ENCODE measurements around the gene MAMDC2.

- TF ChIP-seq CTCF (IDR thresholded peaks at IDR 0.05; ENCODE audit: insufficient read depth, low read depth, low read length) (no peak), EZH2 (IDR thresholded peaks at IDR 0.05; ENCODE audit: insufficient read depth, low read length) (no peak)
Measured at GRCh38 chr9:70250221-70250620, 206.6 kb downstream of the MAMDC2 start.

Data from astrocyte (in vitro differentiated cells and primary cell).